GM20000 (cell line): ENCODE measurements around the gene TGFBR3.

Experiments
- DNase-seq: peaks from one replicate; pipeline ENCODE4 v3.0.0; 2012; ENCODE audit warnings: low spot score
- TF ChIP-seq, protein P1 (sequence below): IDR thresholded peaks from 2 replicates; pipeline ENCODE4 v1.5.1; 2012; ENCODE audit warnings: mild to moderate bottlenecking, control low read depth; ENCODE audit errors: extremely low read depth, missing control alignments

The TGFBR3 gene

GRCh38 chr1:91687452-91687851 is 198.5 kb downstream of the TGFBR3 start:
- no peak for DNase-seq
- TF ChIP-seq, protein P1, sequence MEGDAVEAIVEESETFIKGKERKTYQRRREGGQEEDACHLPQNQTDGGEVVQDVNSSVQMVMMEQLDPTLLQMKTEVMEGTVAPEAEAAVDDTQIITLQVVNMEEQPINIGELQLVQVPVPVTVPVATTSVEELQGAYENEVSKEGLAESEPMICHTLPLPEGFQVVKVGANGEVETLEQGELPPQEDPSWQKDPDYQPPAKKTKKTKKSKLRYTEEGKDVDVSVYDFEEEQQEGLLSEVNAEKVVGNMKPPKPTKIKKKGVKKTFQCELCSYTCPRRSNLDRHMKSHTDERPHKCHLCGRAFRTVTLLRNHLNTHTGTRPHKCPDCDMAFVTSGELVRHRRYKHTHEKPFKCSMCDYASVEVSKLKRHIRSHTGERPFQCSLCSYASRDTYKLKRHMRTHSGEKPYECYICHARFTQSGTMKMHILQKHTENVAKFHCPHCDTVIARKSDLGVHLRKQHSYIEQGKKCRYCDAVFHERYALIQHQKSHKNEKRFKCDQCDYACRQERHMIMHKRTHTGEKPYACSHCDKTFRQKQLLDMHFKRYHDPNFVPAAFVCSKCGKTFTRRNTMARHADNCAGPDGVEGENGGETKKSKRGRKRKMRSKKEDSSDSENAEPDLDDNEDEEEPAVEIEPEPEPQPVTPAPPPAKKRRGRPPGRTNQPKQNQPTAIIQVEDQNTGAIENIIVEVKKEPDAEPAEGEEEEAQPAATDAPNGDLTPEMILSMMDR = no peak

- no peak for DNase-seq
- TF ChIP-seq, protein P1 = no peak
Measured at GRCh38 chr1:91685994-91686393, 200.0 kb downstream of the TGFBR3 start.

- DNase-seq = peak; percentile 36
- TF ChIP-seq, protein P1 = no peak
Measured at GRCh38 chr1:91684481-91685196, 201.3 kb downstream of the TGFBR3 start.

DNA sequence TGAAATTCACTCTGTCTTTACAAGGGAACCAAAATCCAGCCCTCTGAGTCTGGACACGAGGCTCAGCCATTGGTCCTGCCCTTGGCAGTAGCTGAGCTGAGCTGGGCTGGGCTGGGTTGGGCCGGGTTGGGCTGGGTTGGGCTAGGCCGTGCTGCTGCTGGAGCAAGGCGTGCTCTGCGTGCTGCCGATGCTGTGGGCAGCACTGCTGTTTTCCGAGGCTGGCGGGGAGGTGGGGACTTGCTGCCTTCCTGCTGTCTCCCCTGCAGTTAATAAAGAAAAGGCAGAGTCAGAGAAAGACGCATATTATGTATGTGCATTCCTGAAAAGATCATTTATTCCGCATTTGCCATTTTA is 202.4 kb downstream of the TGFBR3 start:
- DNase-seq = no peak

DNA sequence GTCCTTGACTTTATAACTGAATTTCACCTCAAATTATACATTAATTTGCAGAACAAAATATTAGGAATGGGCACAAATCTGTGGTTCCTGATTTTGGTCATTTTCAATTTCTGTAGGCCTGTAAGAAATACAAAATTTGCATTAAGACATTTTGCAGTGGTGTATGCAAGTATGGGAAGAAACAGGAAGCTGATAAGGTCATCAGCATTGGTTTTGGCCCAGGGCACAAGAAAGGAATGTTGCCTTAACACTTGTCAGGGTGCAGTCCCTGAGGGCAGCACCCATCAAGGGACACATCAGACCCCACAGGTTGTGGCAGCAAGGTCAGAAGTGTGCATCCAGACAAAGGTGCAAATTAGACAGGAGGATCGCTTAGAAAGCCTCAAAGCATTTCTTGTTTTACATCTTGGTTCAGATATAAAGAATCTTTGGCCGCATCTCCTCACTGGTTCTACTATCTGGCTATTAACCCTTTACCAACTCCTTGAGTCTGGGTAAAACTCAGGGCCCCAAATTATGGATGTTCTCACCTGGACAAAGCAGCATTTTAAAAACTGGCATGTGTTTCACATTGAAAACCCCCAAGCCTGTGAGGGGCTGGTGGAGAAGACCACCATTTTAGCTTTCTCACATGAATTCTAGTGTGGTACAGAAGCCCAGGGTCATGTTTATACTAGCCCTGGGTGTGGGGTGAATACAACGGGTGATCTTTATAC is 202.9 kb downstream of the TGFBR3 start:
- TF ChIP-seq, protein P1 = no peak
- DNase-seq = no peak

More for the DNA sequence above, 202.4 kb downstream of the TGFBR3 start:
- TF ChIP-seq, protein P1 = no peak

DNA sequence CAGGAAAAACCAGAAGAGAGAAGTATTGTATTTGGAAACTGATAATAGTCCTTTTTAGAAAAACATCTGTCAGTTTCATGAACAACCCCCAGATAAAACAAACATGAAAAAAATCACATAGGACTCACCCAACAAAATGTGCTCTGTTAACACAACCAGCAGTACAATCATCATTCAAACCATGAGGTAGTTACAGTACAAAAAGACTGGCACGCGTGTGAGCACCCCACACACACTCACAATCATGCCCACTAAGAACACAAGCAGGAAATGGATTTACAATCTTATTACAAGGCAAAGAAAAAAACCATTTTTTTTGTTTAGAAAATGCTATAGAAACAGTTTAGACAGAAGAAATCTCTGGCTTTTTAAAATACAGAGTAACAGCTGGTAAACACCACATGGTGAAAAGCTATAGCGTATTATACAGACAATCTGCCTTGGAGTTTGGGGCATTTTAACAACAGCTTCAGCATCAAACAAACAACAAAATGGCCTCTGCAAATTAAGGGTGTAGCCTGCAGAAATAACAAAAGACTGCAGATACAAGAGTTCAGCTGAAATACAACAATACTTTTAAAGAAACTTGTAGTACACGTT is 205.3 kb downstream of the TGFBR3 start:
- TF ChIP-seq, protein P1 = no peak
- no peak for DNase-seq

DNA sequence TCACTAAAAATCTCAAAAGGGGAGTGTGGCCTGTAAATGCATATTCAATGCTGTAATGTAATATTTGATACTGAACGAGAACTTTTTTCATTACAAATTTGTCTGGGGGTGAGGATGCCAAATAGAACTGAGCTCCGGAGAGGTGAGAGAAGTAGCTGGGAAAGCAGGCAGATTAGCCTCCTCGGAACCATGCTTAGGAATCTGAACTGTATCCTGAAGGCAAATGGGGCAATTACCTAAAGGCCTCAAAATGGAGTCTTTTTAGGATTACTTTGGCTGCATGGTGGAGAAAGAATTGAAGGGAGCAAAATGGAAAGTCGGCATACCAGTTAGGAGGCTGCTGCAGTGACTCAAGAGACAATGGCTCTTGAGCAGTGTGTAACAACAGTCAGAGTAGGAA is 206.5 kb downstream of the TGFBR3 start:
- TF ChIP-seq, protein P1 = no peak
- DNase-seq = no peak
